Stimulated activated naive CD4-positive, alpha-beta T cell (primary cell): ENCODE results near the gene CPNE8.

ENCODE experiments used
- DNase-seq, 6 experiments: peaks; one replicate each; lab custom pipeline; 2025; lab: John Stamatoyannopoulos, UW

Gene CPNE8

DNA sequence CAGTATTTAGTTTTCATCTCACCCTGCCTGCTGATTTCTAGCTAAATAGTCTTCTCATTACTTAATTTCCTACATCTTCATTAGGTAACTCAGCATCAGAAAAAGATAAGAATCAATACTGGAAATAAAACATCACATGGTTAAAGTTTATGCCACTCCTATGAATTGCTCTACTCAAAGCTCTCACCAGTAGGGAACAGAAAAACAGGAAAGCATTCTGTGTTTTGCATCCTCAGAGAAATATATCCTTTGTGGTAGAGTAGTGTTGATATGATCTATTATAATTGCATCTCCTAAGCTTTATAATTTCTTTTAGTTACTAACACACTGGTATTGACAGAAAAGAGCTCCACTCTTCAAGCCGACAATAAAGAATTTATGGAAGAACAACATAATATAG lies 9.9 kb downstream of the CPNE8 start:
- DNase-seq: no peak

DNA sequence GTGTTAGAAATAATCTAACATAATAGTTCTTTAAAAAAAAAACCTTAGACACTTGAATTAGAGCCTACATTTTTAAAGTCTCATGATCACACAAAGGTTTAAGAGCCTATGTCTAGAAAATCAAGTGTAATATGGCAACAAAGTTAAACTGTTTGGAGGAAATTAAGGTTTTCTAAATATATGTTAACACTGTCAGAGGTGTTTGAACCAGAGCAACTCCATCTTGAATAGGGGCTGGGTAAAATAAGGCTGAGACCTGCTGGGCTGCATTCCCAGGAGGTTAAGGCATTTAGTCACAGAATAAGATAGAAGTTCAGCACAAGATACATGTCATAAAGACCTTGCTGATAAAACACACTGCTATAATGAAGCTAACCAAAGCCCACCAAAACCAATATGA lies 12.4 kb downstream of the CPNE8 start:
- no peak for DNase-seq

DNA sequence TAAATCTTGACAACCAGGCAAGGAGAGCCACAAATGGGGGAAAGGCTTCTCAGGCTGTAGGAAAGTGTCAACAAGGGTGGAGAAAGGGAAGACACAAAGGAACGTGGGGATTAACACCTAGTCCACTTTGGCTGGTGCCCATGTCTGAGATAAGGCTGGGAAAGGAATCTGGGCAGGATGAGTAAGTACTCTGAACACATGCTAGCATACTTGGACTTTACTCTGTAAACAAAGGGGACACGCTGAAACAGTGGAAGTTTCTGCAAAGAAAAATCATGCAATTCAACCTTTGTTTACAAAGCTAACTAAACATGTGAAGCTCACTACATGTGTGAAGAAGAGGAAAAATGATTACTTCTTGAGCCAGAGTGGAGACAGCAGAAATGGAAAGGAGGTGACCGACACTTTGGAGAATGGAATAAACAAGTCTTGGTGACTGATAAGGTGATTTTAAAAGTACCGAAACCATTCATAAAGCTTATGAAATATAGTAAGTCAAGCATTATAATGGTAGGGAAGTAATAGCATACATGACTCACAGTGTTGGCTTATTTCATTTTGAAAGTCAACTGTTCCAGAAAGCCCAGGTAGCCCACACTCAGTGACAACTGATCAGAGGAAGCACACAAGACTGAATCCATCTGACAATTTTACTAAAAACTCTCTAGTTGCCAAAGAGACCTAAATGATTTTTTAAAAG lies 13.2 kb downstream of the CPNE8 start:
- no peak for DNase-seq

DNA sequence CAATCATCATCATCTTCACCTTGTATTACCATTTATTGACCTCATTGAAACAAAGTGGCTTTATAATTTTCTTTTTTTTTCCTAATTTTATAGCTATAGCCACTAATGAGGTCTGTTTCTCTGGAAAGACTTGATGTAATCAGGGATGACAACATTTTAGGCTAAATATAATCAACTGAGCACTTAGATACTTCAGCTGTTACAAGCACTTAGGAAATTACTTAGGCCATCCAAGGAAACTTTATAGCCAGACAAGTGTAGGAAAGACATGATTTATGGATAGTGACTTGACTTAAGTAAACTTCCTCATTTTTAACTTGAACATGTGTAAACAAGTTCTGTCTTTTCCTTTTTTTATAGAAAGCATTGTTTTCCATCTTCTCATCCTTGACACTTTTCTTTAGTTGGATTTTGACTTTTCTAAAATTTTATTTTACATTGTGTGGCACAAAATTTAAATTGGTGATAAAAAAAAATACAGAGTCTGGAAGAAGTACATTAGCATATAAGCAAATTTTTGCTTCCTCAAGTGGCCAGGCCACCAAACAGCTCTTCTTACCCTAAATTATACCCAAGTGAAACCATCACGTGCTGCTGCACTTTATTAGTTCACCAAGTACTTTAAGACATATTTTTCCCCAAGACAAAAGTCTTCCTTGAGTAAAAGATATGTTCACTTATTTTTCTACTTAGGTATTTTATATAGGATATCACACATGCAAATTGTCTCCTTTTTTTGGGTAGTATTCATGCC lies 15.1 kb downstream of the CPNE8 start:
- no peak for DNase-seq

DNA sequence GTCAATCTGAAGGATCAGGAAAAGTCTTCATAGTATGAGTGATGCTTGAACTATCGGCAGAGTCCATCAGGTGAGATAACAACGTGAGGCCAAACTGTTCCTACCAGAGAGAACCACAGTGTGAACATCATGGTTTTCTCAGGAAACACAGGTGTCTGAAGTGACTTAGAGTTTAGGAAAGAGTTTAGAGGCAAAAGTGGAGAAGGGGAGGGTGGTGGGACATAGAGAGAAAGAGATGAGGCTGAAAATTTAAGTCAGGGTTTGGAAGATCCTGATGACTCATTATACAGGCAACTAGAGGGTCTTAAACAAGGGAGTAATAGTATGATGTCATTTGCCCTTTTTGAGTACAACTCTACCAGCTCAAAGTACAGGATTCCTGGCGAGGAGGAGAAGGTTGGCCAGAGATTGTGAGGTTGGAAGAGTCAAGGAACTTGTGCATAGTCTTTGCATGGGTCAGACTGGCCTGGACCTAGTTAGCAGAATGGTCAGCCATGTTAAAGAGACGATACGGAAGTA lies 16.0 kb downstream of the CPNE8 start:
- DNase-seq: no peak

- no peak for DNase-seq
Observed at GRCh38 chr12:38887770-38888169, 17.6 kb downstream of the CPNE8 start.

DNA sequence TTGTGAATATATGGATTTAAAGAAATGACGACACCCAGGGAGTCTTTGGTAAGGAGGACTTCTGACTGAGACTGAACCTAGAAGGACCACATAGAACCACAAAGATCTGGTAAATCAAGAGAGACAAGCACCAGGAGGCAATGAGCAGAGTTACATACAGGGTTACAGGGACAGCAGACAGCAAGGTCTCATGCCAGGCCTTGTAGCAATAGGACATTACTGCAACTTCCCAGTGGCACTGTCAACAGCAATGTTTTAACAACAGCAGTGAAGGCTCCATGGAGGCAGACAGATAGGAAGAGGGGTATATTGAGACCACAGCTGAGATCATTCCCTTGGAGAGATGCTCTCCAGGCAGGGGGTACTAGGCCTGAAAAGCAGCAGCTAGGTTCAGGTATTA lies 18.5 kb downstream of the CPNE8 start:
- no peak for DNase-seq

- DNase-seq: no peak
Observed at GRCh38 chr12:38886064-38886463, 19.3 kb downstream of the CPNE8 start.

GRCh38 chr12:38884666-38885065 lies 20.7 kb downstream of the CPNE8 start:
- no peak for DNase-seq

- no peak for DNase-seq
Observed at GRCh38 chr12:38883629-38884134, 21.7 kb downstream of the CPNE8 start.

DNA sequence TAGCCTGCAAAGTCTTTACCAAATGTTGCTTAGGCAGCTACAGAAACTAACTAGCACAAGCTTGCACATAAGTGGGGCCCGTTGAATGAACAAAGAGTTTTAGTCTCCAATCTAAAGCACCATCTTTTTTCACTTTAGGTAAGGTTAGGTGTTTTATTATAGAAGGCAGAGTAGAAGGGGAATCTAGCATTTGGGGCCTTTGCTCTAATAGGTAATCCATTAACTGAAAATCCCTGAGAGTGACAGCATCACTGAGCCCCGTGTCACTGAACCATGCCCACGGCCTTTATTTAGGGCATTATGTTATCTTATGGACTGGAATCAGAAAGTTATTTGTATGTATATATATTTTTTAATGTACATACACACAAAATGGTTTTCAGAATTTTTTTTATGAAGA lies 25.1 kb downstream of the CPNE8 start:
- no peak for DNase-seq

- no peak for DNase-seq
Observed at GRCh38 chr12:38878986-38879385, 26.4 kb downstream of the CPNE8 start.

DNA sequence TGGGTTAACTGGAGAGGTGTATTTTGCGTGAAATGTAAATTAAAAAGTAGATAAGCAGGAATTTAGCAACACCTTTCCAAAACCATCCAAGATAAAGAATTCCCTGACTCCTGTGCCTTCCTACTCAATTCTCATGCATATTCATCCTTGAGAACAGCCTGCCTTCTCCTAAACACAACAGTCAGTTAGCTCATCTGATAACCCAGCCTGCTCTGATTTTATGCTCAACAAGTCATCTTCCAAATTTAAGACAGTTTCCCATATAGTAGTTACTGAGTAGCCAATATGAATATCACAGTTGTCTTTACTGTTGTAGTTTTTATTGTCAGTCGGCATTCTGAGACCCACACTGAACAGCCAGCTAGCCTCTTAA lies 27.1 kb downstream of the CPNE8 start:
- no peak for DNase-seq

GRCh38 chr12:38875586-38876228 lies 29.7 kb downstream of the CPNE8 start:
- DNase-seq: no peak

- no peak for DNase-seq
Observed at GRCh38 chr12:38872561-38872960, 32.8 kb downstream of the CPNE8 start.

GRCh38 chr12:38872156-38872555 lies 33.2 kb downstream of the CPNE8 start:
- no peak for DNase-seq

GRCh38 chr12:38869036-38869435 lies 36.4 kb downstream of the CPNE8 start:
- DNase-seq: no peak

DNA sequence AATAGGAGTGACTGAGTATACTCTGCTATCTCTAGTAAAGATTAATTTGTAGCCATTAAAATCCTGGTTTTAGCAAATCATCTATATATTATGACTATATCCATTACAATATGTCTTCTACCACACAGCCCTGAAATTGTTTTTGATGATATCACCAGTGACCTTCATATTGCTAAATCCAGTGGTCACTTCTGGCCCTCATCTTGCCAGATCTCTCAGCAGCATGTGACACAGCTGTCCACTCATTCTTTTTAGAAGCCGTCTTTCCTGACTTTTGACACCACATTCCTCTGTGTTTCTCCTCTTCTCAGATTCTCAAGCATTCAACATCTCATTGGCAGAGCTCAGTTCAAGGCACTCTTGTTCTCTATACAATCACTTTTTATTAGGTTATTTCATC lies 54.9 kb downstream of the CPNE8 start:
- DNase-seq: no peak

DNA sequence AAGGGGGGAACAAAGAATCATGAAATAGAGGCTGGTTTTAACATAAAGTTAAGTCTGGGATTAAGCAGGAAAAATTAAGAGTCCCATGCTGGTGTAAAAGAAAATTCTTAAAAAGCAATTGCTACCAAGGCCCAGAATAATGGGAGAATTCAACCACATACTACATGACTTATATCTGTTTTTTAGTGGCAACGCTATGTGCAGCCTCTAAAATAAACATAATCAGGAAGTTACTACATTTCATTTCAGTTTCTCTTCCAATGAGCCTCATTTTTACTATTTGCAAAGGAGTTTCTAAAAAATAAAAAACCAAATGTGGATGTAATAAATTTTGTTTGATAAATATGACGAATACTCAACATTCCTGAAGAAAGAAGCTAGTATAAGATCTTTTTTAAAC lies 58.1 kb downstream of the CPNE8 start:
- DNase-seq: no peak

DNA sequence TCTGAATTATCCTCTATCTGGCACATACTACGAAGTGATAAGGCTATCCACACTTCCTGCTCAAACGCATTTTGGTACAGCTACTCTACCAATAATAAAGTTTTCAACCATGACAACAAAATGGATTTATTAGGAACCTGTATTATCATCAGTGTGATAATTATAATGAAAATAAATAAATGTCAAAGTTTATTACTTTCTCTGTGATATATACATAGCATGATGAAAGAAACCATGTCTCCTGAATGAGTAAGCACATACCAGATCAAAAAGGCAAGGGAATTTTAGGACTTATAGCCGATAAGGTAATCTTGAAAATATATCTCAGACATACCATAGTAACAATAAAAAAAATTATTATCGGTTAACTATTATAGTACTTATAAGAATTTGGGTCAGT lies 61.1 kb downstream of the CPNE8 start:
- no peak for DNase-seq

GRCh38 chr12:38838056-38838850 lies 67.1 kb downstream of the CPNE8 start:
- DNase-seq: no peak

DNA sequence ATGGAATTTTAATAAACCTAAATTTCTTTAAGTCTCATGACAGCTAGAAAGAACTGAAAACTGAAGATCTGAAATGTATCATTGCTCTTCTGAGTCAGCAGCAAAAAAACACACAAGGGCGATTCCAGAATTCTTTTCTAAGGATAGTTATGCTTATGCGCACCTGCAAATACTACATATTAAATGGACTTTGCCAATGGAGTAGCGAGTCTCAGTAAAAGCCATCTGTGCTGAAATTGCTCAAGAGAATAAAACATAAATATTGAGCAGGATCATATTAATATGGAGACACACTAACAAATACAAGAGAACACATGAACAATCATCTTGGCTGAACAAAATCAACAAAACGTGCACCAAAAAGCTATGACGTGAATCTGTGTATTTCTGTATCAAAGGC lies 73.7 kb downstream of the CPNE8 start:
- no peak for DNase-seq
